Esophagus squamous epithelium (tissue), 5 donors: ENCODE data around the gene CNOT6L. TPM values are rescaled to one million over a fixed set of nuclear protein-coding genes. Genes with fewer than 3 reads are reported as not detected.
"Not testable (repeated sequence)": the region's sequence is repeated elsewhere in the genome, so short reads cannot be mapped to it uniquely, and the experiment has no call there.

ENCODE experiments used
- DNase-seq: peaks from one replicate; lab custom pipeline; 2025; lab: John Stamatoyannopoulos, UW
- H3K27ac ChIP-seq, 4 donors: fragments of 200-600 bp; sonication (generic); one replicate each; pipeline ENCODE4 v1.5.1; 2016 to 2019; ENCODE audit warnings: mild to moderate bottlenecking in 1 of 4
- H3K27me3 ChIP-seq, 4 donors: fragments of 200-600 bp; sonication (generic); 1 replicate in 3 of 4; 2 replicates in 1 of 4; pipeline versions ENCODE4 v1.5.1 to v1.6.0; 2017 to 2021; ENCODE audit warnings: antibody characterized with exemption in 1 of 4
- H3K36me3 ChIP-seq, 3 donors: fragments of 200-600 bp; sonication (generic); one replicate each; pipeline ENCODE4 v1.5.1; 2016 to 2019
- H3K4me1 ChIP-seq, 3 donors: fragments of 200-600 bp; sonication (generic); one replicate each; pipeline ENCODE4 v1.5.1; 2017 to 2019
- H3K4me3 ChIP-seq, 4 donors: fragments of 200-600 bp; sonication (generic); 1 replicate in 3 of 4; 2 replicates in 1 of 4; pipeline ENCODE4 v1.5.1; 2016 to 2019; ENCODE audit warnings: mild to moderate bottlenecking in 2 of 4, moderate library complexity in 1 of 4
- H3K9me3 ChIP-seq, 3 donors: fragments of 200-600 bp; sonication (generic); one replicate each; pipeline ENCODE4 v1.5.1; 2016 to 2019
- CTCF ChIP-seq, 6 experiments: fragments of 450-650 bp in 4 of 6; fragments of 200-600 bp in 2 of 6; sonication (generic) in 2 of 6; IDR thresholded peaks; one replicate each; pipeline ENCODE4 v1.5.1; 2016 to 2019; ENCODE audit warnings: antibody characterized with exemption in 6 of 6, mild to moderate bottlenecking in 4 of 6, moderate library complexity in 4 of 6
- POLR2A ChIP-seq, 4 donors: fragments of 450-650 bp; IDR thresholded peaks; one replicate each; pipeline ENCODE4 v1.6.1; 2017; ENCODE audit warnings: antibody characterized with exemption in 4 of 4, mild to moderate bottlenecking in 4 of 4, moderate library complexity in 3 of 4
- WGBS, 2 donors: methylation state at CpG; one replicate each; pipeline ENCODE4 v1.1.5; 2018; 5-methylcytosine and 5-hydroxymethylcytosine counted together
- intact Hi-C: fragments of 100-400 bp; cut with DNase I; formaldehyde crosslinking; loops from one replicate; pipeline ENCODE4 v1.15.0; 2022
- total RNA-seq, 4 donors: library from RNA; depleted of rRNA; stranded (reverse); fragments of >200 nt; gene quantifications; one replicate each; pipeline ENCODE4 v1.1.0, GENCODE V29; 2016
- donor health status: DM: yes; HTN: yes; CAD: no.

CNOT6L gene
- total RNA-seq, 4 donors from 2014 or later = 8.5 to 33.6 (median 15.7) TPM

DNA sequence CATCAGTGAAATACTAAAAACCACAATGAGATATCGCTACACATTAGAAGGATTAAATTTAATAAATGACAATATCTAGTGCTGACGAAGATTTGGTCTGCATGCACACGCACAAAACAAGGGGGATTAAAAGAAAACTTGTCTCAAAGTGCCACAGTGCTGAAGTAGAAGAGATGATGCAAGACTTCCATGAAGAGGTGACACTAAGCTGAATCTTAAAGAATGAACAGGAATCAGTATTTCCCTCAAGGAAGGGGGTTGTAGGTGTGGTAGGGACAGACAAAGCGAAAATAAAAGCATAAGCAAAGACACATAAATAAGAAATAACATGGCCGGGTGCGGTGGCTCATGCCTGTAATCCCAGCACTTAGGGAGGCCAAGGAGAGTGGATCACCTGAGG lies 33.5 kb downstream of the CNOT6L start:
- DNase-seq = no peak
- intact Hi-C loops = no loop called here
- Histone ChIP-seq H3K36me3 (peaks cover 0 to under 1% (median 0%) of the 10 kb centered on the region in 3 donors), H3K4me1 (peaks cover 0 to 52% (median 0%) of the 10 kb centered on the region in 3 donors), H3K9me3 (no peaks in the 10 kb centered on the region), H3K27me3 (no peaks in the 10 kb centered on the region), H3K27ac (no peak overlapping the region), H3K4me3 (no peak overlapping the region)
- no peak for TF ChIP-seq CTCF (IDR thresholded peaks at IDR 0.05)
- TF ChIP-seq POLR2A (IDR thresholded peaks at IDR 0.05) = no peak
- 77 to 82% methylated on average over 6 of the region's 6 CpGs for WGBS, 2 donors

- Histone ChIP-seq H3K9me3 (no peaks in the 10 kb centered on the region), H3K4me1 (peaks cover 0 to 40% (median 0%) of the 10 kb centered on the region in 3 donors), H3K27ac (no peak overlapping the region), H3K27me3 (no peaks in the 10 kb centered on the region), H3K4me3 (no peak overlapping the region), H3K36me3 (no peaks in the 10 kb centered on the region)
- intact Hi-C loops = no loop called here
- DNase-seq = no peak
- WGBS, 2 donors = 81 to 83% methylated on average over 6 of the region's 6 CpGs
- TF ChIP-seq CTCF (IDR thresholded peaks at IDR 0.05) (no peak), POLR2A (IDR thresholded peaks at IDR 0.05) (no peak)
Observed at GRCh38 chr4:77783895-77784294, 35.3 kb downstream of the CNOT6L start.

DNA sequence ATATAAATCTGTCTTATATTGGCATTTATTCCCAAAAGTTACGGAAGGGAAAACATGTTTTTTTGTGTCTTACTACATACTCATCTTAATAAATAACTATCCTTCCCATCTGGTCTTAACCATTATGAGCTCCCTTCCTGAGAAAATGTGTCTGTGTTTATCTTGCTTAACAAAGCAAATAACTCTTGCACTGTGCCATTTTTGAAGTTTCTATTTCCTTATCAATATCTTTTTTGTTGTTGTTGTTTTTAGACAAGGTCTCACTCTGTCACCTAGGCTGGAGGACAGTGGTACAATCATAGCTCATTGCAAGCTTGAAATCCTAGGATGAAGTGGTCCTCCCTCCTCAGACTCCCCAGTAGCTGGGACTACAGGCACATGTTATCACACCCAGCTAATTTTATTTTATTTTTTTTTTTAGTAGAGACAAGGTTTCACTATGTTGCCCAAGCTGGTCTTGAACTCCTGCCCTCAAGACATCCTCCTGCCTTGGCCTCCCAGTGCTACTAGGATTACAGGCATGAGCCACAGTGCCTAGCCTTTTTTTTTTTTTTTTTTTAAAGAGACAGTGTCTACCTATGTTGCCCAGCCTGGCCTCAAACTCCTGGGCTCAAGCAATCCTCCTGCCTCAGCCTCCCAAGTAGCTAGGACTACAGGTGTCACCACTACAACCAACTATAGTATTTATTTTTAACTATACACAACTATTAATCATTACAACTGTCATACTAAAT lies 36.9 kb downstream of the CNOT6L start:
- Histone ChIP-seq H3K4me1 (peaks cover 0 to 36% (median 2%) of the 10 kb centered on the region in 3 donors), H3K4me3 (no peak overlapping the region), H3K27ac (no peak overlapping the region), H3K36me3 (no peaks in the 10 kb centered on the region), H3K27me3 (no peaks in the 10 kb centered on the region), H3K9me3 (no peaks in the 10 kb centered on the region)
- intact Hi-C loops = no loop called here
- DNase-seq = no peak
- TF ChIP-seq POLR2A (IDR thresholded peaks at IDR 0.05) (no peak), CTCF (IDR thresholded peaks at IDR 0.05) (no peak)
- WGBS, 2 donors = 80 to 91% methylated on average over 1 of the region's 1 CpG

DNA sequence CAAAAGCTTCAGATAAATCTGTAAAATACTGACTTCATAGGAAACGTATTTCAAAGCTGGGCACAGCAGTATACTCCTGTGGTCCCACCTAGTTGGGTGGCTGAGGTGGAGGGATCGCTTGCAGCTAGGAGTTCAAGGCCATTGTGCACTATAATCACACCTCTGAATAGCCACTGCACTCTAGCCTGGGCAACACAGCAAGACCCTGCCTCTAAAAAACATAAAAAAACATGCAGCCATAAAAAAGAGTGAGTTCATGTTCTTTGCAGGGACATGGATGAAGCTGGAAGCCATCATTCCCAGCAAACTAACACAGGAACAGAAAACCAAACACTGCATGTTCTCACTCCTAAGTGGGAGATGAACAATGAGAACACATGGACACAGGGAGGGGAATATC lies 38.4 kb downstream of the CNOT6L start:
- intact Hi-C loops, DNase-seq, H3K27me3 ChIP-seq, H3K36me3 ChIP-seq, H3K9me3 ChIP-seq, H3K27ac ChIP-seq, H3K4me3 ChIP-seq: not testable (repeated sequence)
- peaks cover 0 to 48% (median 10%) of the 10 kb centered on the region in 3 donors for H3K4me1 ChIP-seq
- WGBS, 2 donors = 95 to 100% methylated on average over 1 to 2 of the region's 2 CpGs

GRCh38 chr4:77777135-77777807 lies 41.9 kb downstream of the CNOT6L start:
- no peak overlapping the region for H3K4me3 ChIP-seq
- DNase-seq = no peak
- no peak overlapping the region for H3K27ac ChIP-seq
- peaks cover 0 to 40% (median 10%) of the 10 kb centered on the region in 3 donors for H3K4me1 ChIP-seq
- WGBS, 2 donors = 0% methylated on average over 1 of the region's 1 CpG
- no peaks in the 10 kb centered on the region for H3K27me3 ChIP-seq
- no peaks in the 10 kb centered on the region for H3K9me3 ChIP-seq
- peaks cover 0 to 27% (median 0%) of the 10 kb centered on the region in 3 donors for H3K36me3 ChIP-seq
- intact Hi-C loops = no loop called here
- TF ChIP-seq CTCF (IDR thresholded peaks at IDR 0.05) (no peak), POLR2A (IDR thresholded peaks at IDR 0.05) (no peak)
